Liver (tissue), 9 donors: ENCODE measurements around the gene EIF2S3. TPM values are rescaled to one million over a fixed set of nuclear protein-coding genes. Genes with fewer than 3 reads are reported as not detected.

Experiments used
- DNase-seq: peaks from one replicate; pipeline ENCODE4 v3.0.0-alpha.2; 2017; ENCODE audit warnings: low spot score
- H3K27ac ChIP-seq, 2 donors: one replicate each; pipeline ENCODE4 v1.7.0; 2013; ENCODE audit warnings: inconsistent platforms in 2 of 2, low read length in 2 of 2, control low read depth in 1 of 2, low read depth in 1 of 2, mild to moderate bottlenecking in 1 of 2
- H3K27me3 ChIP-seq, 4 donors: one replicate each; pipeline versions ENCODE4 v1.6.1 to v1.7.0; 2013; ENCODE audit warnings: low read length in 3 of 4, inconsistent platforms in 1 of 4, mild to moderate bottlenecking in 1 of 4, moderate library complexity in 1 of 4; ENCODE audit not compliant: control insufficient read depth in 4 of 4, insufficient read depth in 4 of 4
- H3K36me3 ChIP-seq, 4 donors: one replicate each; pipeline versions ENCODE4 v1.6.1 to v1.7.0; 2013; ENCODE audit warnings: low read length in 3 of 4, mild to moderate bottlenecking in 3 of 4, low read depth in 1 of 4, moderate library complexity in 1 of 4; ENCODE audit not compliant: control insufficient read depth in 4 of 4, insufficient read depth in 3 of 4
- H3K4me1 ChIP-seq, 4 donors: one replicate each; pipeline versions ENCODE4 v1.6.1 to v1.7.0; 2013; ENCODE audit warnings: low read length in 3 of 4, mild to moderate bottlenecking in 3 of 4, moderate library complexity in 1 of 4; ENCODE audit not compliant: control insufficient read depth in 4 of 4, insufficient read depth in 4 of 4
- H3K4me3 ChIP-seq, 3 donors: one replicate each; pipeline versions ENCODE4 v1.6.1 to v1.7.0; 2013; ENCODE audit warnings: low read length in 3 of 3, control low read depth in 1 of 3, low read depth in 1 of 3, mild to moderate bottlenecking in 1 of 3
- H3K9ac ChIP-seq, 2 donors: one replicate each; pipeline ENCODE4 v1.7.0; 2013; ENCODE audit warnings: low read length in 2 of 2, mild to moderate bottlenecking in 2 of 2, moderate library complexity in 2 of 2, control low read depth in 1 of 2, low read depth in 1 of 2
- H3K9me3 ChIP-seq, 4 donors: one replicate each; pipeline versions ENCODE4 v1.6.1 to v1.7.0; 2013; ENCODE audit warnings: low read length in 3 of 4; ENCODE audit not compliant: control insufficient read depth in 4 of 4
- ATF3 ChIP-seq: IDR thresholded peaks from 2 replicates; pipeline ENCODE4 v1.6.1; 2016; ENCODE audit warnings: antibody characterized with exemption
- EGR1 ChIP-seq, 2 donors: IDR thresholded peaks; 2 replicates each; pipeline ENCODE4 v1.6.1; 2016 to 2018; ENCODE audit warnings: antibody characterized with exemption in 2 of 2, low read depth in 2 of 2
- FOXA1 ChIP-seq: IDR thresholded peaks from 2 replicates; pipeline ENCODE4 v1.6.1; 2016; ENCODE audit warnings: antibody characterized with exemption
- FOXA2 ChIP-seq: IDR thresholded peaks from 2 replicates; pipeline ENCODE4 v1.6.1; 2016; ENCODE audit warnings: antibody characterized with exemption
- GABPA ChIP-seq, 2 donors: IDR thresholded peaks in 1 of 2; conservative IDR thresholded peaks in 1 of 2; 2 replicates each; pipeline ENCODE4 v1.6.1; 2016; ENCODE audit warnings: antibody characterized with exemption in 2 of 2, mild to moderate bottlenecking in 1 of 2, moderate library complexity in 1 of 2
- HNF4A ChIP-seq, 2 donors: conservative IDR thresholded peaks; 2 replicates each; pipeline ENCODE4 v1.6.1; 2016; ENCODE audit warnings: antibody characterized with exemption in 2 of 2, mild to moderate bottlenecking in 2 of 2
- HNF4G ChIP-seq: IDR thresholded peaks from 2 replicates; pipeline ENCODE4 v1.6.1; 2016; ENCODE audit warnings: antibody characterized with exemption
- JUND ChIP-seq, 2 donors: IDR thresholded peaks; 2 replicates each; pipeline ENCODE4 v1.6.1; 2016; ENCODE audit warnings: antibody characterized with exemption in 2 of 2
- MAX ChIP-seq: IDR thresholded peaks from 2 replicates; pipeline ENCODE4 v1.6.1; 2016; ENCODE audit warnings: antibody characterized with exemption
- NR2F2 ChIP-seq: IDR thresholded peaks from 2 replicates; pipeline ENCODE4 v1.6.1; 2016; ENCODE audit warnings: antibody characterized with exemption
- RAD21 ChIP-seq, 2 donors: IDR thresholded peaks; 2 replicates each; pipeline ENCODE4 v1.6.1; 2016; ENCODE audit warnings: antibody characterized with exemption in 2 of 2, mild to moderate bottlenecking in 2 of 2
- REST ChIP-seq: IDR thresholded peaks from 2 replicates; pipeline ENCODE4 v1.6.1; 2016; ENCODE audit warnings: antibody characterized with exemption, mild to moderate bottlenecking
- RXRA ChIP-seq, 2 donors: IDR thresholded peaks; 2 replicates each; pipeline ENCODE4 v1.6.1; 2017 to 2018; ENCODE audit warnings: antibody characterized with exemption in 2 of 2, mild to moderate bottlenecking in 1 of 2
- TAF1 ChIP-seq: conservative IDR thresholded peaks from 2 replicates; pipeline ENCODE4 v1.6.1; 2016; ENCODE audit warnings: antibody characterized with exemption, mild to moderate bottlenecking
- ZBTB33 ChIP-seq: IDR thresholded peaks from 2 replicates; pipeline ENCODE4 v1.6.1; 2016; ENCODE audit warnings: antibody characterized with exemption
- WGBS: extraction: QIAGEN DNeasy Blood & Tissue Kit; methylation state at CpG from one replicate; pipeline ENCODE4 v1.1.7; 2013; 5-methylcytosine and 5-hydroxymethylcytosine counted together
- polyA plus RNA-seq, 2 donors: library from polyadenylated mRNA; stranded (reverse) in 1 of 2; unstranded in 1 of 2; fragments of 200-250 nt in 1 of 2; fragments of >200 nt in 1 of 2; fragmentation: Nextera tagmentation in 1 of 2; extraction: Ambion mirVana in 1 of 2; gene quantifications; one replicate each; pipeline versions ENCODE4 v1.2.1 to v1.2.3, GENCODE V29; 2013 to 2015
- total RNA-seq, 2 donors: library from RNA; depleted of rRNA; stranded (reverse); fragments of >200 nt; gene quantifications; one replicate each; pipeline ENCODE4 v1.2.3, GENCODE V29; 2014
- donor health status: healthy.
- donor health status: healthy.
- donor health status: healthy.
- donor health status: healthy.
- donor health status: healthy.

Gene EIF2S3
- total and polyA plus RNA-seq, 4 donors, result 24.9 to 98.0 (median 47.4) TPM

- no peak overlapping the region for H3K27ac ChIP-seq
These were observed 34.4 kb upstream of the EIF2S3 start for GRCh38 chrX:24020306-24020876.

GRCh38 chrX:24023544-24023943 is 31.2 kb upstream of the EIF2S3 start:
- H3K4me1 ChIP-seq, result no peaks in the 10 kb centered on the region
- no peak for DNase-seq
- peaks cover 0 to 2% (median 0%) of the 10 kb centered on the region in 4 donors for H3K36me3 ChIP-seq
- H3K27me3 ChIP-seq, result no peaks in the 10 kb centered on the region
- 10% methylated on average over 1 of the region's 1 CpG for WGBS
- H3K4me3 ChIP-seq, result peak overlapping the region; percentile 50 to 85 (median 81)
- no peak overlapping the region for H3K27ac ChIP-seq
- TF ChIP-seq HNF4A (conservative IDR thresholded peaks at IDR 0.05), result no peak
- no peak for TF ChIP-seq MAX
- no peak for TF ChIP-seq EGR1 (IDR thresholded peaks at IDR 0.05; ENCODE audit: low read depth in 2 of 2)
- no peak for TF ChIP-seq TAF1
- no peak for TF ChIP-seq ATF3
- TF ChIP-seq FOXA1, result no peak
- no peak for TF ChIP-seq JUND (IDR thresholded peaks at IDR 0.05)
- no peak for TF ChIP-seq RXRA (IDR thresholded peaks at IDR 0.05)
- TF ChIP-seq NR2F2, result no peak
- TF ChIP-seq HNF4G, result no peak
- TF ChIP-seq REST, result no peak
- no peak for TF ChIP-seq ZBTB33
- no peak for TF ChIP-seq FOXA2
- TF ChIP-seq GABPA (IDR thresholded peaks at IDR 0.05 in 1 of 2, conservative IDR thresholded peaks at IDR 0.05 in 1 of 2), result no peak
- TF ChIP-seq RAD21 (IDR thresholded peaks at IDR 0.05), result no peak
- no peaks in the 10 kb centered on the region for H3K9me3 ChIP-seq
- H3K9ac ChIP-seq, result peak overlapping the region in 1 of 2 donors; percentile 72

More at GRCh38 chrX:24020306-24020876, 34.4 kb upstream of the EIF2S3 start:
- 90% methylated on average over 3 of the region's 3 CpGs for WGBS
- Histone ChIP-seq H3K4me1 (peaks cover 0 to 2% (median 0%) of the 10 kb centered on the region in 4 donors), H3K36me3 (peaks cover 0 to 2% (median 0%) of the 10 kb centered on the region in 4 donors), H3K4me3 (no peak overlapping the region), H3K9ac (no peak overlapping the region), H3K27me3 (peaks cover 0 to 3% (median 0%) of the 10 kb centered on the region in 4 donors), H3K9me3 (no peaks in the 10 kb centered on the region)
- TF ChIP-seq GABPA (IDR thresholded peaks at IDR 0.05 in 1 of 2, conservative IDR thresholded peaks at IDR 0.05 in 1 of 2) (no peak), NR2F2 (no peak), EGR1 (IDR thresholded peaks at IDR 0.05; ENCODE audit: low read depth in 2 of 2) (no peak)
- DNase-seq, result no peak
